GM23338 (cell line): ENCODE measurements around the gene YPEL2. TPM values are rescaled to one million over a fixed set of nuclear protein-coding genes. Genes with fewer than 3 reads are reported as not detected.

Experiments
- ATAC-seq: fragments of 200-7000 bp; cut with Tn5 transposase; 3 replicates; pipeline ENCODE4 v1.9.1; 2020
- DNase-seq: peaks from one replicate; pipeline ENCODE4 v3.0.0-alpha.2; 2015; ENCODE audit warnings: low spot score
- H2AFZ ChIP-seq: fragments of 200-600 bp; sonication (generic); 2 replicates; pipeline ENCODE4 v1.8.0; 2016; ENCODE audit warnings: antibody characterized with exemption, mild to moderate bottlenecking, moderate library complexity
- H3F3A ChIP-seq: fragments of 200-600 bp; sonication (generic); replicated peaks from 2 replicates; pipeline ENCODE4 v1.8.0; 2017; ENCODE audit warnings: antibody characterized with exemption, mixed run types, low read depth
- H3K27ac ChIP-seq: fragments of 200-600 bp; sonication (generic); 2 replicates; pipeline ENCODE4 v1.6.1; 2016; ENCODE audit warnings: low read depth
- H3K27me3 ChIP-seq: fragments of 200-600 bp; sonication (generic); 2 replicates; pipeline ENCODE4 v1.8.0; 2016; ENCODE audit warnings: mild to moderate bottlenecking, mixed run types, moderate library complexity; ENCODE audit not compliant: insufficient read depth
- H3K36me3 ChIP-seq: fragments of 200-600 bp; sonication (generic); 2 replicates; pipeline ENCODE4 v1.8.0; 2016; ENCODE audit warnings: mild to moderate bottlenecking; ENCODE audit not compliant: insufficient read depth
- H3K4me1 ChIP-seq: fragments of 200-600 bp; sonication (generic); 2 replicates; pipeline ENCODE4 v1.8.0; 2016; ENCODE audit warnings: mild to moderate bottlenecking, moderate library complexity; ENCODE audit not compliant: insufficient read depth
- H3K4me2 ChIP-seq: fragments of 200-600 bp; sonication (generic); 2 replicates; pipeline ENCODE4 v1.7.1; 2017; ENCODE audit warnings: mixed run types
- H3K4me3 ChIP-seq: fragments of 200-600 bp; sonication (generic); 2 replicates; pipeline ENCODE4 v1.6.1; 2016; ENCODE audit warnings: mixed run types
- H3K79me2 ChIP-seq: fragments of 200-600 bp; sonication (generic); replicated peaks from 2 replicates; pipeline ENCODE4 v1.8.0; 2017; ENCODE audit warnings: mild to moderate bottlenecking; ENCODE audit not compliant: insufficient read depth
- H3K9me2 ChIP-seq: fragments of 200-600 bp; sonication (generic); 2 replicates; pipeline ENCODE4 v1.8.0; 2017; ENCODE audit not compliant: insufficient read depth
- H4K20me1 ChIP-seq: fragments of 200-600 bp; sonication (generic); replicated peaks from 2 replicates; pipeline ENCODE4 v1.8.0; 2017; ENCODE audit warnings: mild to moderate bottlenecking; ENCODE audit not compliant: insufficient read depth
- H3K27ac Mint-ChIP-seq: 2 replicates; pipeline ENCODE4 v1.8.0; 2020; ENCODE audit warnings: inconsistent platforms, mild to moderate bottlenecking, moderate library complexity, mixed read lengths
- H3K27me3 Mint-ChIP-seq: 3 replicates; pipeline ENCODE4 v1.8.0; 2022; ENCODE audit warnings: low read depth, mild to moderate bottlenecking, moderate library complexity, mixed read lengths, inconsistent platforms; ENCODE audit not compliant: insufficient read depth, poor library complexity
- H3K36me3 Mint-ChIP-seq: 3 replicates; pipeline ENCODE4 v1.8.0; 2021; ENCODE audit warnings: low read depth, mild to moderate bottlenecking, inconsistent platforms, moderate library complexity, mixed read lengths
- H3K4me1 Mint-ChIP-seq: 3 replicates; pipeline ENCODE4 v1.8.0; 2020; ENCODE audit warnings: mild to moderate bottlenecking, inconsistent platforms, mixed read lengths
- H3K4me3 Mint-ChIP-seq: 3 replicates; pipeline ENCODE4 v1.8.0; 2021; ENCODE audit warnings: moderate library complexity, mild to moderate bottlenecking, inconsistent platforms, mixed read lengths
- H3K9me3 Mint-ChIP-seq: 3 replicates; pipeline ENCODE4 v1.8.0; 2020; ENCODE audit warnings: moderate library complexity, mild to moderate bottlenecking, inconsistent platforms, mixed read lengths
- CREB1 ChIP-seq: fragments of 250-450 bp; sonication (Bioruptor Pico); IDR thresholded peaks from 2 replicates; pipeline ENCODE4 v1.5.0; 2020; ENCODE audit warnings: low read depth, mild to moderate bottlenecking, moderate library complexity
- EZH2phosphoT487 ChIP-seq: fragments of 200-600 bp; sonication (generic); IDR thresholded peaks from one replicate; pipeline ENCODE4 v1.8.1; 2018; ENCODE audit warnings: antibody characterized with exemption; ENCODE audit not compliant: unreplicated experiment
- JUNB ChIP-seq: IDR thresholded peaks from one replicate; pipeline ENCODE4 v1.6.1; 2016; ENCODE audit warnings: antibody characterized with exemption; ENCODE audit not compliant: unreplicated experiment
- NANOG ChIP-seq: IDR thresholded peaks from 2 replicates; pipeline ENCODE4 v1.6.1; 2016; ENCODE audit warnings: antibody characterized with exemption, borderline replicate concordance
- ZNF114 ChIP-seq: fragments of 250-450 bp; sonication (Bioruptor Pico); IDR thresholded peaks from 2 replicates; pipeline ENCODE4 v1.5.0; 2020; ENCODE audit warnings: mild to moderate bottlenecking, moderate library complexity
- ZNF331 ChIP-seq: fragments of 250-450 bp; sonication (Bioruptor Pico); IDR thresholded peaks from 2 replicates; pipeline ENCODE4 v1.5.0; 2020; ENCODE audit warnings: low read depth, mild to moderate bottlenecking, moderate library complexity
- polyA plus RNA-seq: library from polyadenylated mRNA; unstranded; fragments of >200 nt; fragmentation: Nextera tagmentation; extraction: Ambion mirVana; gene quantifications from 2 replicates; pipeline ENCODE4 v1.2.1, GENCODE V29; 2016
- total RNA-seq: library from RNA; depleted of rRNA; stranded (reverse); fragments of >200 nt; shearing (Covaris generic); gene quantifications from 2 replicates; pipeline ENCODE4 v1.2.3, GENCODE V29; 2014
- TF ChIP-seq, protein P1 (sequence below): IDR thresholded peaks from one replicate; pipeline ENCODE4 v1.6.1; 2018; ENCODE audit warnings: antibody characterized with exemption; ENCODE audit not compliant: unreplicated experiment
- TF ChIP-seq, protein P2 (sequence below), 2 experiments: fragments of 200-600 bp in 1 of 2; sonication (generic) in 1 of 2; conservative IDR thresholded peaks; 2 replicates each; pipeline versions ENCODE4 v1.5.1 to v1.6.1; 2016 to 2017; ENCODE audit warnings: antibody characterized with exemption in 2 of 2, low read depth in 2 of 2, mild to moderate bottlenecking in 2 of 2, moderate library complexity in 1 of 2

YPEL2 gene
- total and polyA plus RNA-seq, 2 experiments from 2014 or later = 4.1 to 5.2 TPM

DNA sequence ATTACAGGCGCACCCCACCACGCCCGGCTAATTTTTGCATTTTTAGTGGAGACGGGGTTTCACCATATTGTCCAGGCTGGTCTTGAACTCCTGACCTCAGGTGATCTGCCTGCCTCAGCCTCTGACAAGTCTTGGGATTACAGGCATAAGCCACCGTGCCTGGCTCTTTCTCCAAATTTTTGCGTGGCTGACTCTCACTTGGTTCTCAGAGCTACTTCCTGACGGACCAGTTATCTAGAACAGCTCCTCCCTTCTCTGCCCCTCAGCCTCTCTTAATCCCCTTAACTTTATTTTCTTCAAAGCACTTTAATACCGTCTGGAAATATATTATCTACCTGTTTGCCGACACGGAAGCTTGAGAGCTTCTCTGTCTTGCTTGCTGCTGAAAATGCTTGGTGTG is 4.2 kb downstream of the YPEL2 start:
- DNase-seq (no peak), ATAC-seq (no peak)
- no peaks in the 10 kb centered on the region for H3K9me2 ChIP-seq
- Mint-ChIP-seq H3K27ac (no peak overlapping the region), H3K36me3 (no peaks in the 10 kb centered on the region), H3K27me3 (peaks cover 8% of the 10 kb centered on the region), H3K4me1 (peaks cover 12% of the 10 kb centered on the region), H3K4me3 (no peak overlapping the region), H3K9me3 (no peaks in the 10 kb centered on the region)
- H3K27me3 ChIP-seq = peaks cover 25% of the 10 kb centered on the region
- no peaks in the 10 kb centered on the region for H3K36me3 ChIP-seq
- TF ChIP-seq JUNB = no peak
- no peak for TF ChIP-seq ZNF114
- TF ChIP-seq CREB1 (CRISPR knock-in tag) = no peak
- TF ChIP-seq ZNF331 = no peak
- TF ChIP-seq, protein P1, sequence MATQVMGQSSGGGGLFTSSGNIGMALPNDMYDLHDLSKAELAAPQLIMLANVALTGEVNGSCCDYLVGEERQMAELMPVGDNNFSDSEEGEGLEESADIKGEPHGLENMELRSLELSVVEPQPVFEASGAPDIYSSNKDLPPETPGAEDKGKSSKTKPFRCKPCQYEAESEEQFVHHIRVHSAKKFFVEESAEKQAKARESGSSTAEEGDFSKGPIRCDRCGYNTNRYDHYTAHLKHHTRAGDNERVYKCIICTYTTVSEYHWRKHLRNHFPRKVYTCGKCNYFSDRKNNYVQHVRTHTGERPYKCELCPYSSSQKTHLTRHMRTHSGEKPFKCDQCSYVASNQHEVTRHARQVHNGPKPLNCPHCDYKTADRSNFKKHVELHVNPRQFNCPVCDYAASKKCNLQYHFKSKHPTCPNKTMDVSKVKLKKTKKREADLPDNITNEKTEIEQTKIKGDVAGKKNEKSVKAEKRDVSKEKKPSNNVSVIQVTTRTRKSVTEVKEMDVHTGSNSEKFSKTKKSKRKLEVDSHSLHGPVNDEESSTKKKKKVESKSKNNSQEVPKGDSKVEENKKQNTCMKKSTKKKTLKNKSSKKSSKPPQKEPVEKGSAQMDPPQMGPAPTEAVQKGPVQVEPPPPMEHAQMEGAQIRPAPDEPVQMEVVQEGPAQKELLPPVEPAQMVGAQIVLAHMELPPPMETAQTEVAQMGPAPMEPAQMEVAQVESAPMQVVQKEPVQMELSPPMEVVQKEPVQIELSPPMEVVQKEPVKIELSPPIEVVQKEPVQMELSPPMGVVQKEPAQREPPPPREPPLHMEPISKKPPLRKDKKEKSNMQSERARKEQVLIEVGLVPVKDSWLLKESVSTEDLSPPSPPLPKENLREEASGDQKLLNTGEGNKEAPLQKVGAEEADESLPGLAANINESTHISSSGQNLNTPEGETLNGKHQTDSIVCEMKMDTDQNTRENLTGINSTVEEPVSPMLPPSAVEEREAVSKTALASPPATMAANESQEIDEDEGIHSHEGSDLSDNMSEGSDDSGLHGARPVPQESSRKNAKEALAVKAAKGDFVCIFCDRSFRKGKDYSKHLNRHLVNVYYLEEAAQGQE = no peak
- no peak overlapping the region for H3K4me2 ChIP-seq
- H3K4me3 ChIP-seq = no peak overlapping the region
- peaks cover 8% of the 10 kb centered on the region; the same call in 1 of the 2 replicates for H3F3A ChIP-seq
- no peak overlapping the region for H2AFZ ChIP-seq
- H4K20me1 ChIP-seq = no peaks in the 10 kb centered on the region; the same call in 1 of the 2 replicates
- H3K4me1 ChIP-seq = peaks cover 13% of the 10 kb centered on the region
- H3K27ac ChIP-seq = no peak overlapping the region
- no peaks in the 10 kb centered on the region for H3K79me2 ChIP-seq

DNA sequence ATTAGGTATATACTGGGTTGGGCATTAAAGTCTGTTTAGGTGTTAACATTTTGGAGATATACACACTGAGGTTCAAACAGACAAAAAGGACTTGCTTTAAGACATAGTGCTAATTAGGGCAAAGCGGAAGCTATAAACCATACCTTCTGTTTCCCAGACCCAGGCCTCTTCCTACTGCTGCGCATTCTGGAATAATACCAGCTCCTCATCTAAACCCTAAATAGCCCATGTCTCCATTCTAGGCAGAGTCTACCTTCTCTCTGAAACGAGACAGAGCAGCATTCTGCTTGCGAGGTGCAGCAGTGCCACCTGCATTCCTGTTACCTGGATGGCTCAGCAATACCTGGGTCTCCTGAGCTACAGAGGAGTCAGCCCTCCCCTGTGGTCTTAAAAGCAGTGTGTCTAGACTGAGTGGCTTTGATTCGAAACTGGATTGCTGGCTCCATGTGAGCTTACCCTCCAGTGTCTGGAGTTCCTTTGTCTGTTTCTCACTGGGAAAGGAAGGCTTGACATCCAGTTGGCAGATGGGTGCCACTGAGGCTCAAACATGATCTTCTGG is 6.4 kb downstream of the YPEL2 start:
- TF ChIP-seq EZH2phosphoT487 = no peak
- H3K36me3 ChIP-seq = no peaks in the 10 kb centered on the region
- peaks cover 6% of the 10 kb centered on the region for H3K27me3 Mint-ChIP-seq
- H3K4me3 Mint-ChIP-seq = no peak overlapping the region
- H3K9me3 Mint-ChIP-seq = no peaks in the 10 kb centered on the region
- H2AFZ ChIP-seq = no peak overlapping the region
- H3K36me3 Mint-ChIP-seq = no peaks in the 10 kb centered on the region
- H3K27ac ChIP-seq = no peak overlapping the region
- peak; percentile 59 for ATAC-seq
- peaks cover 7% of the 10 kb centered on the region for H3K4me1 ChIP-seq
- no peak overlapping the region for H3K27ac Mint-ChIP-seq
- peaks cover 5% of the 10 kb centered on the region; the same call in 1 of the 2 replicates for H3F3A ChIP-seq
- H3K9me2 ChIP-seq = no peaks in the 10 kb centered on the region
- H3K4me2 ChIP-seq = no peak overlapping the region
- no peaks in the 10 kb centered on the region; the same call in 1 of the 2 replicates for H4K20me1 ChIP-seq
- no peaks in the 10 kb centered on the region for H3K79me2 ChIP-seq
- peaks cover 12% of the 10 kb centered on the region for H3K4me1 Mint-ChIP-seq
- peaks cover 19% of the 10 kb centered on the region for H3K27me3 ChIP-seq
- DNase-seq = no peak
- H3K4me3 ChIP-seq = no peak overlapping the region

DNA sequence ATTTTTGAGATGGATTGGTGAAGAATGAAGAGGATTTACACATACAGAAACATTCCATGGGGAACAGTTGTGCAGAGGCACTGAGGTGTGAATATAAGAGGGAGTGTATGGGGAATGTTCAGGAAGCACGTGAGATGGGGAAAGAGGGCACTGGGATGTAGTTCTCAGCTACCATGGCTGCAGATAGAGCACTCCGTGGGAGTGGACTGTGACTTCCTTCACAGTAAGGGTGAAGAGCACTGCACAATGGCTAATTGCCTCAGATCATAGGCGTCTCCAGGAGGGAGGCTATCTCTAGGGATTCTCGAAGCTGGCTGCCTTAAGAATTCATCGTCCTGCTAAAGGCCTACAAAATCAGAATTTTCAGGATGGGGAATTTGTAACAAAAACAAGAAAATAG is 7.0 kb downstream of the YPEL2 start:
- Histone ChIP-seq H3K4me3 (no peak overlapping the region), H2AFZ (no peak overlapping the region), H3K4me1 (peaks cover 4% of the 10 kb centered on the region; the same call in 1 of the 2 replicates), H3K4me2 (no peak overlapping the region), H3K9me2 (no peaks in the 10 kb centered on the region), H3K36me3 (no peaks in the 10 kb centered on the region), H3F3A (no peaks in the 10 kb centered on the region), H3K27me3 (peaks cover 12% of the 10 kb centered on the region), H4K20me1 (no peaks in the 10 kb centered on the region; the same call in 1 of the 2 replicates), H3K79me2 (no peaks in the 10 kb centered on the region), H3K27ac (no peak overlapping the region)
- no peak overlapping the region for H3K27ac Mint-ChIP-seq
- H3K36me3 Mint-ChIP-seq = no peaks in the 10 kb centered on the region
- H3K4me1 Mint-ChIP-seq = peaks cover 6% of the 10 kb centered on the region; the same call in 1 of the 3 replicates
- H3K27me3 Mint-ChIP-seq = no peaks in the 10 kb centered on the region
- no peak for ATAC-seq
- H3K4me3 Mint-ChIP-seq = no peak overlapping the region
- no peaks in the 10 kb centered on the region for H3K9me3 Mint-ChIP-seq
- DNase-seq = no peak
- TF ChIP-seq, protein P2, sequence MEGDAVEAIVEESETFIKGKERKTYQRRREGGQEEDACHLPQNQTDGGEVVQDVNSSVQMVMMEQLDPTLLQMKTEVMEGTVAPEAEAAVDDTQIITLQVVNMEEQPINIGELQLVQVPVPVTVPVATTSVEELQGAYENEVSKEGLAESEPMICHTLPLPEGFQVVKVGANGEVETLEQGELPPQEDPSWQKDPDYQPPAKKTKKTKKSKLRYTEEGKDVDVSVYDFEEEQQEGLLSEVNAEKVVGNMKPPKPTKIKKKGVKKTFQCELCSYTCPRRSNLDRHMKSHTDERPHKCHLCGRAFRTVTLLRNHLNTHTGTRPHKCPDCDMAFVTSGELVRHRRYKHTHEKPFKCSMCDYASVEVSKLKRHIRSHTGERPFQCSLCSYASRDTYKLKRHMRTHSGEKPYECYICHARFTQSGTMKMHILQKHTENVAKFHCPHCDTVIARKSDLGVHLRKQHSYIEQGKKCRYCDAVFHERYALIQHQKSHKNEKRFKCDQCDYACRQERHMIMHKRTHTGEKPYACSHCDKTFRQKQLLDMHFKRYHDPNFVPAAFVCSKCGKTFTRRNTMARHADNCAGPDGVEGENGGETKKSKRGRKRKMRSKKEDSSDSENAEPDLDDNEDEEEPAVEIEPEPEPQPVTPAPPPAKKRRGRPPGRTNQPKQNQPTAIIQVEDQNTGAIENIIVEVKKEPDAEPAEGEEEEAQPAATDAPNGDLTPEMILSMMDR (conservative IDR thresholded peaks at IDR 0.05; ENCODE audit: low read depth in 2 of 2) = no peak
- no peak for TF ChIP-seq NANOG
- TF ChIP-seq EZH2phosphoT487 = no peak
